ENCODE data around the gene IPPK. TPM values are rescaled to one million over a fixed set of nuclear protein-coding genes. Genes with fewer than 3 reads are reported as not detected.
A peak's percentile ranks its signal among the peaks of the same experiment; 100 is the strongest.
"Not testable (repeated sequence)": the region's sequence is repeated elsewhere in the genome, so short reads cannot be mapped to it uniquely, and the experiment has no call there.

Gene IPPK
- total RNA-seq, 1 donor from 2014 or later, result 39.5 TPM

DNA sequence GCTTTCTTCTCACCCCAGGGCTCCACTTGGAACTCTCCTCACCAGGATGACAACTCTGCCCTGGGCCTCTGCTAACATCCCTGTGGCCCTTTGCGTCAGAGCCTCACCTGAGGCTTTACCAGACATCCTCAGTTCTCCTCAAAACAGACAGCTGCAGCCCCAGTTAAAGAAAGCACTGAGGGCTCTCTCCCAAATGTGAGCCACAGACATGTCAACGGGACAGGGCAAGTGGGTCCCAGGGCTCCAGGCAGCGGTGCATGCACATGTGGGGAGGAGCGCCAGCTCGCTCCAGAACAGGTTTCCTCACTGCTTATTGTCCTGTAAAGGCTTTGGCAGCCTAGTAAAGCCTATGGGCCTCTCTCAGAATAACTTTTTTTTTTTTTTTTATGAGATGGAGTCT lies 37.3 kb downstream of the IPPK start:
- Histone ChIP-seq H3K9me3 (no peaks in the 10 kb centered on the region), H3K27ac (peak overlapping the region; percentile 0), H3K4me3 (no peak overlapping the region), H3K36me3 (peaks cover 0 to 35% of the 10 kb centered on the region in 2 donors), H3K27me3 (no peaks in the 10 kb centered on the region), H3K4me1 (no peaks in the 10 kb centered on the region)
- intact Hi-C loops (cut with DNase I), result loop anchor here (5.0 to 10.0 kb wide), 2 partner anchors 128 to 290 kb away; no protein-coding TSS in a partner anchor
- TF ChIP-seq POLR2A (IDR thresholded peaks at IDR 0.05) (no peak), POLR2AphosphoS5 (IDR thresholded peaks at IDR 0.05; ENCODE audit: insufficient read depth in 1 of 2, low read depth in 1 of 2) (no peak)
- TF ChIP-seq, protein P1, sequence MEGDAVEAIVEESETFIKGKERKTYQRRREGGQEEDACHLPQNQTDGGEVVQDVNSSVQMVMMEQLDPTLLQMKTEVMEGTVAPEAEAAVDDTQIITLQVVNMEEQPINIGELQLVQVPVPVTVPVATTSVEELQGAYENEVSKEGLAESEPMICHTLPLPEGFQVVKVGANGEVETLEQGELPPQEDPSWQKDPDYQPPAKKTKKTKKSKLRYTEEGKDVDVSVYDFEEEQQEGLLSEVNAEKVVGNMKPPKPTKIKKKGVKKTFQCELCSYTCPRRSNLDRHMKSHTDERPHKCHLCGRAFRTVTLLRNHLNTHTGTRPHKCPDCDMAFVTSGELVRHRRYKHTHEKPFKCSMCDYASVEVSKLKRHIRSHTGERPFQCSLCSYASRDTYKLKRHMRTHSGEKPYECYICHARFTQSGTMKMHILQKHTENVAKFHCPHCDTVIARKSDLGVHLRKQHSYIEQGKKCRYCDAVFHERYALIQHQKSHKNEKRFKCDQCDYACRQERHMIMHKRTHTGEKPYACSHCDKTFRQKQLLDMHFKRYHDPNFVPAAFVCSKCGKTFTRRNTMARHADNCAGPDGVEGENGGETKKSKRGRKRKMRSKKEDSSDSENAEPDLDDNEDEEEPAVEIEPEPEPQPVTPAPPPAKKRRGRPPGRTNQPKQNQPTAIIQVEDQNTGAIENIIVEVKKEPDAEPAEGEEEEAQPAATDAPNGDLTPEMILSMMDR (IDR thresholded peaks at IDR 0.05), result no peak
- DNase-seq (ENCODE audit: extremely low spot score in 2 of 2), result peak in 1 of 2 donors; percentile 83

GRCh38 chr9:92631452-92632343 lies 38.2 kb downstream of the IPPK start:
- TF ChIP-seq POLR2AphosphoS5 (IDR thresholded peaks at IDR 0.05; ENCODE audit: insufficient read depth in 1 of 2, low read depth in 1 of 2), result no peak
- no peak for TF ChIP-seq POLR2A (IDR thresholded peaks at IDR 0.05)
- TF ChIP-seq, protein P1 (IDR thresholded peaks at IDR 0.05), result no peak
- peak in 1 of 2 donors; percentile 72 for DNase-seq (ENCODE audit: extremely low spot score in 2 of 2)
- H3K27me3 ChIP-seq, result no peaks in the 10 kb centered on the region
- no peaks in the 10 kb centered on the region for H3K9me3 ChIP-seq
- H3K4me3 ChIP-seq, result no peak overlapping the region
- H3K4me1 ChIP-seq, result no peaks in the 10 kb centered on the region
- intact Hi-C loops (cut with DNase I), result loop anchor here (5.0 to 10.0 kb wide), 2 partner anchors 127 to 289 kb away; no protein-coding TSS in a partner anchor
- peaks cover 0 to 26% of the 10 kb centered on the region in 2 donors for H3K36me3 ChIP-seq
- no peak overlapping the region for H3K27ac ChIP-seq

DNA sequence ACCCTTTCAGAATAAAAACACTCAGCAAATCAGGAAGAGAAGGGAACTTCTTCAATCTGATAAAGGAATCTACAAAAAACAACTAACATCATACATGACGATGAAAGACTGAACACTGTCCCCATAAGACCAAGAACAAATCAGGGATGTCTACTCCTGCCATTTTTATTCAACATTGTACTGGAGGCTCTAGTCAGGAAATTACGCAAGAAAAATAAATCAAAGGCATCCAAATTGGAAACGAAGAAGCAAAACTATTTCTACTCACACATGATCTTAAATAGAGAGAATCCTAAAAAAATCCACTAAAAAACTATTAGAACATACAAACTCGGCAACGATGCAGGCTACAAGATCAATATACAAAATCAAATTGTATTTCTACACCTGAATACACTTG lies 42.3 kb downstream of the IPPK start:
- no peak overlapping the region for H3K27ac ChIP-seq
- H3K36me3 ChIP-seq, result peaks cover 0 to 32% of the 10 kb centered on the region in 2 donors
- no peak for TF ChIP-seq POLR2AphosphoS5 (IDR thresholded peaks at IDR 0.05; ENCODE audit: insufficient read depth in 1 of 2, low read depth in 1 of 2)
- no peak for TF ChIP-seq POLR2A (IDR thresholded peaks at IDR 0.05)
- TF ChIP-seq, protein P1 (IDR thresholded peaks at IDR 0.05), result no peak
- no peaks in the 10 kb centered on the region for H3K27me3 ChIP-seq
- no peaks in the 10 kb centered on the region for H3K9me3 ChIP-seq
- H3K4me1 ChIP-seq, result no peaks in the 10 kb centered on the region
- DNase-seq (ENCODE audit: extremely low spot score in 2 of 2), result no peak
- H3K4me3 ChIP-seq, result no peak overlapping the region
- intact Hi-C loops (cut with DNase I), result no loop called here

GRCh38 chr9:92626484-92626883 lies 43.4 kb downstream of the IPPK start:
- no peak for DNase-seq (ENCODE audit: extremely low spot score in 2 of 2)
- no peak for TF ChIP-seq POLR2A (IDR thresholded peaks at IDR 0.05)
- TF ChIP-seq, protein P1 (IDR thresholded peaks at IDR 0.05), result no peak
- no peak for TF ChIP-seq POLR2AphosphoS5 (IDR thresholded peaks at IDR 0.05; ENCODE audit: insufficient read depth in 1 of 2, low read depth in 1 of 2)
- Histone ChIP-seq H3K4me3 (no peak overlapping the region), H3K27me3 (no peaks in the 10 kb centered on the region), H3K27ac (no peak overlapping the region), H3K9me3 (no peaks in the 10 kb centered on the region), H3K36me3 (peaks cover 0 to 26% of the 10 kb centered on the region in 2 donors), H3K4me1 (no peaks in the 10 kb centered on the region)
- intact Hi-C loops (cut with DNase I), result no loop called here

GRCh38 chr9:92623936-92624335 lies 46.0 kb downstream of the IPPK start:
- intact Hi-C loops (cut with DNase I); H3K27me3 ChIP-seq; H3K27ac ChIP-seq; H3K9me3 ChIP-seq; H3K4me3 ChIP-seq; DNase-seq (ENCODE audit: extremely low spot score in 2 of 2): not testable (repeated sequence)
- Histone ChIP-seq H3K36me3 (peaks cover 0 to 26% of the 10 kb centered on the region in 2 donors), H3K4me1 (peaks cover 16% of the 10 kb centered on the region)
